HFFc6 (cell line): ENCODE data around the gene MYZAP. TPM values are rescaled to one million over a fixed set of nuclear protein-coding genes. Genes with fewer than 3 reads are reported as not detected.

ENCODE experiments used
- DNase-seq: peaks from one replicate; pipeline ENCODE4 v3.0.0-alpha.2; 2018
- H3K27ac Mint-ChIP-seq: 2 replicates; pipeline ENCODE4 v1.8.0; 2020; ENCODE audit warnings: mild to moderate bottlenecking, mixed read lengths
- H3K27me3 Mint-ChIP-seq: 2 replicates; pipeline ENCODE4 v1.8.0; 2021; ENCODE audit warnings: mild to moderate bottlenecking, moderate library complexity, mixed read lengths; ENCODE audit not compliant: insufficient read depth
- H3K36me3 Mint-ChIP-seq: 2 replicates; pipeline ENCODE4 v1.8.0; 2021; ENCODE audit warnings: low read depth, mixed read lengths
- H3K4me1 Mint-ChIP-seq: 2 replicates; pipeline ENCODE4 v1.8.0; 2020; ENCODE audit warnings: low read depth, mixed read lengths
- H3K4me3 Mint-ChIP-seq: 2 replicates; pipeline ENCODE4 v1.8.0; 2020; ENCODE audit warnings: mild to moderate bottlenecking, moderate library complexity, mixed read lengths
- H3K9me3 Mint-ChIP-seq: 2 replicates; pipeline ENCODE4 v1.8.0; 2020; ENCODE audit warnings: mild to moderate bottlenecking, mixed read lengths
- CTCF ChIP-seq: fragments of 200-600 bp; sonication (generic); IDR thresholded peaks from 2 replicates; pipeline ENCODE4 v1.5.0; 2021; ENCODE audit warnings: antibody characterized with exemption, mild to moderate bottlenecking
- total RNA-seq, 6 experiments: library from RNA; stranded (reverse); fragmentation: NEBNext Ultra II Directional; extraction: Animal tissue kit (Norgen Biotek cat#: 25700); gene quantifications; 2 replicates in 1 of 6; 3 replicates in 5 of 6; pipeline ENCODE4 v1.2.3, GENCODE V29; 2021

Gene MYZAP
- total RNA-seq, 6 experiments from 2014 or later = 0.12 TPM; not detected in 5

GRCh38 chr15:57665194-57665593 is 73.5 kb downstream of the MYZAP start:
- no peaks in the 10 kb centered on the region for H3K36me3 Mint-ChIP-seq
- H3K27ac Mint-ChIP-seq = no peak overlapping the region
- H3K27me3 Mint-ChIP-seq = peaks cover 11% of the 10 kb centered on the region
- no peak for TF ChIP-seq CTCF
- DNase-seq = no peak
- H3K9me3 Mint-ChIP-seq = no peaks in the 10 kb centered on the region
- peaks cover 23% of the 10 kb centered on the region for H3K4me1 Mint-ChIP-seq
- H3K4me3 Mint-ChIP-seq = no peak overlapping the region

- TF ChIP-seq CTCF = no peak
- Mint-ChIP-seq H3K9me3 (no peaks in the 10 kb centered on the region), H3K36me3 (no peaks in the 10 kb centered on the region), H3K4me3 (no peak overlapping the region), H3K27me3 (peaks cover 11% of the 10 kb centered on the region), H3K27ac (no peak overlapping the region), H3K4me1 (peaks cover 23% of the 10 kb centered on the region)
- no peak for DNase-seq
Measured at GRCh38 chr15:57665939-57666338, 74.2 kb downstream of the MYZAP start.

GRCh38 chr15:57667171-57667849 is 75.6 kb downstream of the MYZAP start:
- Mint-ChIP-seq H3K4me1 (peaks cover 23% of the 10 kb centered on the region), H3K9me3 (no peaks in the 10 kb centered on the region), H3K27me3 (peaks cover 4% of the 10 kb centered on the region), H3K36me3 (no peaks in the 10 kb centered on the region), H3K4me3 (peak overlapping the region; percentile 72), H3K27ac (no peak overlapping the region)
- TF ChIP-seq CTCF = peak; percentile 81
- DNase-seq = peak; percentile 70

- H3K27me3 Mint-ChIP-seq = peaks cover 4% of the 10 kb centered on the region
- H3K27ac Mint-ChIP-seq = no peak overlapping the region
- peaks cover 23% of the 10 kb centered on the region for H3K4me1 Mint-ChIP-seq
- H3K4me3 Mint-ChIP-seq = peak overlapping the region; percentile 15; the same call in 1 of the 2 replicates
- no peak for TF ChIP-seq CTCF
- no peak for DNase-seq
- no peaks in the 10 kb centered on the region for H3K9me3 Mint-ChIP-seq
- H3K36me3 Mint-ChIP-seq = no peaks in the 10 kb centered on the region
Measured at GRCh38 chr15:57668016-57668415, 76.3 kb downstream of the MYZAP start.

GRCh38 chr15:57671636-57672035 is 79.9 kb downstream of the MYZAP start:
- H3K27me3 Mint-ChIP-seq = peaks cover 4% of the 10 kb centered on the region
- no peak overlapping the region for H3K4me3 Mint-ChIP-seq
- H3K36me3 Mint-ChIP-seq = no peaks in the 10 kb centered on the region
- no peak overlapping the region for H3K27ac Mint-ChIP-seq
- no peak for TF ChIP-seq CTCF
- H3K9me3 Mint-ChIP-seq = no peaks in the 10 kb centered on the region
- H3K4me1 Mint-ChIP-seq = peaks cover 15% of the 10 kb centered on the region
- DNase-seq = no peak
